ENCODE data around the gene CYLD.

GRCh38 chr16:50697421-50697715, 44.5 kb upstream of the CYLD start:
- TF ChIP-seq CTCF (IDR thresholded peaks at IDR 0.05) = no peak
- no peak for TF ChIP-seq POLR2AphosphoS5 (IDR thresholded peaks at IDR 0.05)
- no peak for TF ChIP-seq POLR2A (IDR thresholded peaks at IDR 0.05)
